ENCODE measurements around the gene LCOR. TPM values are rescaled to one million over a fixed set of nuclear protein-coding genes. Genes with fewer than 3 reads are reported as not detected.
A peak's percentile ranks its signal among the peaks of the same experiment; 100 is the strongest.
"Not testable (repeated sequence)": the region's sequence is repeated elsewhere in the genome, so short reads cannot be mapped to it uniquely, and the experiment has no call there.

LCOR gene
- total RNA-seq = 16.9 TPM
- long read RNA-seq, full-length matches to known transcripts = 2 of 12 reads
- long read RNA-seq, partial matches to known transcripts = 6 of 12 reads
- long read RNA-seq, other reads (novel, unspliced or antisense) = 4 of 12 reads

DNA sequence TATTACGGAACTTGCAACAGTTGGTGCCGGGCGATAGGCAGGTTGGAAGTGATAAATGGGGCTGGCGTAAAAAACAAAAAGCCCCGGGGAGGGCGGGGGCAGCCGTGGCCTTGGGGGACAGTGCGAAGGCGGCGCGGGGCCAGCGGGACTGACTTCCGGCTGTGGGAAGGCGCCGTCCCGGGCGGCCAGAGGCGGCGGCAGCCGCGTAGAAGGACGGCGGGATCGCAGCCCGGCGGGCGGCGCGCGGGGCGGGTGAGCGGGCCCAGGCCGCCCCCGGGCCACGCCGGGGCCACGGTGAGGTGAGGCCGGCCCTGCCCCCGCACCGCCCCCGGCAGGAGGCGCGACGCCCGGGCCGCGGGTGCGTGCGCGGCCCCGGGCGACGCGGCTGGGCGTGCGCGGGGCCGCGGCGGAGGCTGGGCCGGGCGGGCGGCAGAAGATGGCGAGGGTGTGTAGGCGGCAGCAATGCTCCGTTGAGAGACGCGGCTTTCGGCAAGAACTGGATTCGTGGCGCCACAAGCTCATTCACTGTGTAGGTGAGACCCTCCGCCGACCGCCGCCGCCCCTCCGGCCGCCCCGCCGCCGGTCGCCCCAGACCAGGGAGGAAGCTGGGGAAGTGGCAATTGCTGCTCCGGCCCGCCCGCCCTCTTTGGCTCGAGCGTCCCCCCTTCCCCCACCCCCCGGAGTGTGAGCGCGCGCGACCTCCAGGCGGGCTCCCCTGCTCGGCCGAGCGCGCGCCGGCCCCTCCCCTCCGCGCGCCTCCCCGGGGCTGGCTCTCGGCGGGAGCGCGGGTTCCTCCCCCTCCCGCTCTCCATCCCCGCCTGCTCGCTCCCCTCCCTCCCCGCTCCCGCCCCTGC lies at the start of gene LCOR:
TSS of gene LCOR (plus strand) at position 432 of the 854 bp plus-strand sequence. CDS start 116,760 bp downstream, outside the sequence.
- ATAC-seq (ENCODE audit: poor library complexity) (peak; percentile 91), DNase-seq (peak; percentile 90)
- intact Hi-C loops (cut with DNase I) = loop anchor here (5.0 to 10.0 kb wide), 2 partner anchors 67 to 455 kb away; no protein-coding TSS in a partner anchor

DNA sequence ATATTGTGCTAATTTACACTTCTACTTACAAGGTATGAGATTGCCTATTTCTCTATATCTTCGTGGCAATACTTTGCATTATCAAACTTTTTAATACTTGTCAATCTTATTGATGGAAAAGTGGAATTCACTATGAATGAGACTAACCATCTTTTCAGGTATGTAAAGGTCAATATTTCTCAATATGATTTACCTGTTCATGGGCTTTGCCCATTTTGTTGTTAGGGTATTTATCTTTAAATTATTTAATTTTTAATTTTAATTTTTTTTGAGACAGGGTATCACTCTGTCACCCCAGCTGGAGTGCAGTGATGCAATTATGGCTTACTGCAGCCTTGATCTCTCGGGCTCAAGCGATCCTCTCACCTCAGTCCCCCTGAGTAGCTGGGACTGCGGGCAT lies 47.8 kb upstream of the LCOR start:
- intact Hi-C loops (cut with DNase I) = no loop called here
- ATAC-seq (ENCODE audit: poor library complexity) = no peak
- DNase-seq = no peak

DNA sequence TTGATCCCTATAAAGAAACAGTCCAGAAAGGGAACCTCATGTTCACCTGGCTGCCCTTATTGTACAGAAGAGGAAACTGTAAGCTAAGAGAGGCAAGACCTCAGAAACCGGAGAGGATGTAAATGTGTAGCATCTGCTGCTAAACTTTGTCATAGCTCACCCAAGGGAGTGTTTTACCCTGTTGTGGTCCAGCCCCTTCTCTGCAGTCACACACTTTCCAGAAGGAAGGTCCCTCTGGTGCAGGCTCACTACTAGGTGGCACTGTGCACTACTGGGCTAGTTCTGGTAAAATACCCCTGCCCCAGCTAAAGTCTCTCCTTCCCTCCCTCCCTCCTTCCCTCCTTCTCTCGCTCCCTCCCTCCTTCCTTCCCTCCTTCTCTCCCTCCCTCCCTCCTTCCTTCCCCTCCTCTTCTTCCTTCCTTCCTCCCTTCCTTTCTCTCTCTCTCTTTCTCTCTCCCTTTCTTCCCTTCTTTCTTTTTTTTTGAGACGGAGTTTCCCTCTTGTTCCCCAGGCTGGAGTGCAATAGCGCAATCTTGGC lies 42.5 kb upstream of the LCOR start:
- ATAC-seq (ENCODE audit: poor library complexity) (no peak), DNase-seq (no peak)
- intact Hi-C loops (cut with DNase I) = no loop called here

DNA sequence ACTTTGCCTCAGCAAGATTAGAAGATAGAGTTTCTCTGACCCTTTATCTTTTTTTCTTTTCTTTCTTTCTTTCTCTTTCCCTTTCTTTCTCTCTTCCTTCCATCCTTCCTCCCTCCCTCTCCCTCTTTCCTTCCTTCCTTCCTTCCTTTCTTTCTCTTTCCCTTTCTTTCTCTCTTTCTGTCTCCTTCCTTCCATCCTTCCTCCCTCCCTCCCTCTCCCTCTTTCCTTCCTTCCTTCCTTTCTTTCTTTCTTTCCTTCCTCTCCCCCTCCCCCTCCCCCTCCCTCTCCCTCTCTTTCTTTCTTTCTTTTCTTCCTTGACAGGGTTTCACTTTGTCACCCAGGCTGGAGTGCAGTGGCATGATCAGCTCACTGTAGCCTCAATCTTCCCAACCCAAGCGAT lies 40.2 kb upstream of the LCOR start:
- ATAC-seq (ENCODE audit: poor library complexity) (no peak), DNase-seq (no peak)
- intact Hi-C loops (cut with DNase I) = no loop called here

DNA sequence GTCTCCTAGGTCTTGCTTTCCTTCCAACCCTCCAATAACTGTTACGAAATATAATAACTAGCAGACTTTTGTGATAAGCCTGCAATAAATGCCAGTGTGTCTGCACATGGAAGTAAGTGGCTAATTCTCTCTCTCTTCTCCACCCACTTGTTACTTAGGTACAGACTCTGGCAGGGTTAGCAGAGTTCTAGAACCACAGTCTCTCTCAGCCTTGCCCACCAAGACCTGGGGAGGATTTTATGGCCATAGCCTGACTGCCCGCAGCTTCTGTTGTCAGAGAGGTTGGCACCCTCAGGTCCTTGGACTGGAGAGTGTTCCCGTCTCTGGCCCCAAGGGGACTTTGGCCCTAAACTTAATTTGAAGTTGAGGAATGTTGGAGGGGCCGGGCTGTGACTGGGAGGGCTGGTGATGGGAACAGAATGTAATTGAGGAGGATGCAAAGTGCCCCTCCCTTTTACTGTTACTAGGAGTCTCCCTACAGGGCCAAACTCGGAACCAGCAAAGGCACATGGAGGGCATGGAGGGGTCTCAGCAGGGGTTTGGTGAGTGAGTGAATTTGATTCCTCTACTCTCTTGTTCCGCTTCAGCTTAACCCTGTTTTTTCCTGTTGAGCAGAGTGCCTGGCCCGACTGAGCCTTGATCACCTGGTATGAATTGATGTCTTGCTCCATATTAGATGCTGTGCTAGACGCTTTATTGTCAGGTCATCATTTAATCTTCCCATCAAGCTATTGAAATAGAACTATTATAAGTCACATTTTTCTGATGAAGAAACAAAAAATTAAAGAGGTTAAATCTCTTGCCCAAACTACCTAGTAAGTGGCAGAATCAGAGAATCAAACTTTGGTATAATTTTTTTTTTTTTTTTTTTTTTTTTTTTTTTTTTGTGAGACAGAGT lies 37.0 kb upstream of the LCOR start:
- intact Hi-C loops (cut with DNase I) = no loop called here
- DNase-seq (no peak), ATAC-seq (ENCODE audit: poor library complexity) (no peak)

DNA sequence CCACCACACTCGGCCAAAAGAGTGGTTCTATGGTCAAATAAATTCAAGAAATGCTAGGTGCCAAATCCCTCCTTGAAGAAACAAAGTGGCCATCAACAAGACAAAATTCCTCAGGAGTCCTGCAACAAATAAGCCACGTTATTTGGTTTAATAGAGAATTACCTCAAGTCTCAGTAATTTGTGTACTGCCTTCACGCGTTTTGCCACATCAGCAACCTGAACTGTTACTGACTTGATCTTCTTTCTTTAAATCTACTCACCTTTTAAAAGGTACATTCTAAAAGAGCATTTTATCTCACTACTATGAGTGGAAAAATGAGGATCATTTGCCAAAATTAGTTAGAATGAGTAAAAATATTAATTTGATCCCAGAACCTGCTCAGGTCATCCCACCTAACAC lies 34.6 kb upstream of the LCOR start:
- no peak for ATAC-seq (ENCODE audit: poor library complexity)
- intact Hi-C loops (cut with DNase I) = no loop called here

DNA sequence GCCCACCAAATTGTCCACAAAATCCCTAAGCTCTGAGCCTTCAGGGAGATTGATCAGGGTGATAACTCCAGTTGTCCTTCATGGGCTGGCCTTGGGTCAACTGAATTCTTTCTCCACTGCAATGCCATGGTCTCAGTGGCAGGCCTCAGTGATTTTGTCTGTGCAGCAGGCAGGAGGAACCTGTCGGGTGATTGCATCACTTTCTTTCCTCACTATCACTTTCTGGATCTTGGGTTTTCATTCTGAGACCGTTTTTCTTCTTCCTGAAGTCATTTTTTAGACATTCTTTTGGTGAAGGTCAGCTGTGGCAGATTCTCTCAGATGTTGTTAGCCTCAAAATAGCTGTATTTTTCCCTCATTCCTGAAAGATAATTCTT lies 28.8 kb upstream of the LCOR start:
- intact Hi-C loops (cut with DNase I) = no loop called here
- ATAC-seq (ENCODE audit: poor library complexity) (no peak), DNase-seq (no peak)

More for the DNA sequence above, 34.6 kb upstream of the LCOR start:
- no peak for DNase-seq

DNA sequence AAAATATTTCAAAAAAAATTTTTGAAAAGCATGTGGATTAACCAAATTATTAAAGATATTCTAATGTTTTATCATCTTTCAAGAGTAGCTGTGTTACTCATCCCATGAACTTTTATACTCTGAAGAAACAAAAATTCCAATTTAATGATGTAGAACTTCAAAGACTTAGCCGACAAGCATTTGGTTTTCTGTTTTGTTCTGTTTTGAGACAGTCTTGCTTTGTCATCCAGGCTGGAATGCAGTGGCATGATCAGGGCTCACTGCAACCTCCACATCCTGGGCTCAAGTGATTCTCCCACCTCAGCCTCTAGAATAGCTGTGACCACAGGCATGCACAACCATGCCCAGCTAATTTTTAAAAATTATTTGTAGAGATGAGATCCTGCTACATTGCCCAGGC lies 17.8 kb upstream of the LCOR start:
- DNase-seq (no peak), ATAC-seq (ENCODE audit: poor library complexity) (no peak)
- intact Hi-C loops (cut with DNase I) = no loop called here

DNA sequence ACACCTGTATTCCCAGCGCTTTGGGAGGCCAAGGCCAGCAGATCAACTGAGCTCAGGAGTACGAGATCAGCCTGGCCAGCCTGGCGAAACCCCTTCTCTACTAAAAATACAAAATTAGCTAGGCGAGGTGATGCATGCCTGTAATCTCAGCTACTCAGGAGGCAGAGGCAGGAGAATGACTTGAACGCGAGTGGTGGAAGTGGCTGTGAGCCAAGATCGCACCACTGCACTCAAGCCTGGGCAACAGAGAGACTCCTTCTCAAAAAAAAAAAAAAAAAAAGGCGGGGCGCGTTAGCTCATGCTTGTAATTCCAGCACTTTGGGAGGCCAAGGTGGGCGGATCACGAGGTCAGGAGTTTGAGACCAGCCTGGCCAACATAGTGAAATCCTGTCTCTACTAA lies 13.1 kb upstream of the LCOR start:
- ATAC-seq (ENCODE audit: poor library complexity); intact Hi-C loops (cut with DNase I); DNase-seq: not testable (repeated sequence)

DNA sequence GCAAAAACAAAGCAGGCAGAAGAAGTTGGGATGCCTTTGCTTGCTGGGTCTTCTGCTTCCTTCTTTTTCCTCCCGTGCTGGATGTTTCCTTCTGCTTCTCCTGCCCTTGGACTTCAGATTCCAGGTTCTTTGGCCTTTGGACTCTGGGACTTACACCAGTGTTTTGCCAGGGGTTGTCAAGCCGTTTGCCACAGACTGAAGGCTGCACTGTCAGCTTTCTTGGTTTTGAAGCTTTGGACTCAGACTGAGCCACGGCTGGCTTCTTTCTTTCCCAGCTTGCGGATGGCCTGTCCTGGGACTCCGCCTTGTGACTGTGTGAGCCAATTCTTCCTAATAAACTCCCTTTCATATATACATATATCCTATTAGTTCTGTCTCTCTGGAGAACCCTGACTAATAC lies 11.3 kb upstream of the LCOR start:
- ATAC-seq (ENCODE audit: poor library complexity) (no peak), DNase-seq (no peak)
- intact Hi-C loops (cut with DNase I) = no loop called here

DNA sequence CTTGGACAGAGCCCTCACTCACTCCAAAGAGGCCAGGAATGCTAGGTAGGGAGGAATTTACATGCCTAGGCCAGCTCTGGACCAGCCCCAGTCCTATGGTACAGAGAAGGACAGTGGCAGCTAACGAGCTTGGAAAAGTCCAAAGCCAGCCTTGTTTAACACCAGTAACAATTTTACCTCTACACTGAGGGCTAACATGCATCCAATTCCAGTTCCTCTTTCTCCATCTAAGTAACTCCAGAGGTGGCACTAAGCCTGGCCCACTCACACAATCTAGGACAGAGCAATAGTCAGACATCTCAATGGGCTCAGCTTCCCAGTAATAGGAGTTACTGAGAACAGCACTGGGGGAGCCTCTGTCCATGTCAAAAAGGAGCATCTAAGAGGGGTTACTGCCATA lies 5.7 kb upstream of the LCOR start:
- ATAC-seq (ENCODE audit: poor library complexity) (no peak), DNase-seq (no peak)
- intact Hi-C loops (cut with DNase I) = no loop called here

DNA sequence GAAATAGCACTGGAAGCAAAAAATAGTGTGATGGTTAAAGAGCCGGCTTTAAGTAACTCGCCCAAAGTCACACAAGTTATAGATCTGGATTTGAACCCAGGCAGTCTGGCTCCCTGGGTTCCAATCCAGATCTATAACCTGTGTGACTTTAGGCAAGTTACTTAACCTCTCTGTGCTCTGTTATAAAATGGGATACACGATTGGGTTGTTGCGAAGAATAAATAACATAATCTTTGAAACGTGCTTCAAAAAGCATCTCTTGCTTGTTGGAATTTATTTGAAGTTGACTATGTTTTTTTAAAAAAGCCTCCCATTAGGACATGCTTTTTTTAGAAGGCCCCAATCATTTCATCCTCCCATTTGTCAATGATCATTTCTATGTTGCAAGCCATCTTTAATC lies 3.5 kb upstream of the LCOR start:
- DNase-seq (no peak), ATAC-seq (ENCODE audit: poor library complexity) (no peak)
- intact Hi-C loops (cut with DNase I) = no loop called here

DNA sequence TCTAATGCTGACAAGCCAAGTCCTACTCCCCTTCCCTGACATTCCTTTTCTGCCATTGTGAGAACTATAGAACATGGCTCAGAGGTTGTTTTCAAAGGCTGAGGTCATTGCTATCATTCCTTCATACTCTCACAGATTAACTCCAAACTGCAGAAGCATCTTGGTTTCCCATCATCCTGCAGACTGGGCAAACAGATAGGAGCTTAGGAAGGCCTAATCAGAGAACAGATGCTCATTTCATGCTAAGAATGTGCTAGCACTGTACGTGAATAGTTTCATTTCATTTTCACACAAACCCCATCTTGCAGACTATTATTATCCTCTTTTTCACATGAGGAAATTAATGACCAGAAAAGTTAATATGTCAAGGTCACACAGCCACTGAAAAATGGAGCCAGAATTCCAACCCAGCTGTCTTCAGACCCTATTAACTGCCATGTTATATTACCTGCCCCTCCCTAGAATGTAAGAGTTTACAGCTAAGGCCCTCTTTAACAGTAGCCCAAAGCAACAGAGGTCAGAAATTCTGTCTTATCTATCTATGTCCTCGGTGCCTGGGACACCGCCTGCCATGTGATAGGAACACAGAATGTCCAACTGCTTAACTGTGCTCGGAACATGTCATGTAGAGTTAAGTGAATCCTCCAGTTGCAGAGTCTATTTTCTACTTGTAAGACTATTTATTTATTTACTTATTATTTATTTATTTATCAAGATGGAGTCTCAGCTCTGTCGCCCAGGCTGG lies 2.9 kb upstream of the LCOR start:
- intact Hi-C loops (cut with DNase I) = no loop called here
- ATAC-seq (ENCODE audit: poor library complexity) = no peak
- DNase-seq = no peak

DNA sequence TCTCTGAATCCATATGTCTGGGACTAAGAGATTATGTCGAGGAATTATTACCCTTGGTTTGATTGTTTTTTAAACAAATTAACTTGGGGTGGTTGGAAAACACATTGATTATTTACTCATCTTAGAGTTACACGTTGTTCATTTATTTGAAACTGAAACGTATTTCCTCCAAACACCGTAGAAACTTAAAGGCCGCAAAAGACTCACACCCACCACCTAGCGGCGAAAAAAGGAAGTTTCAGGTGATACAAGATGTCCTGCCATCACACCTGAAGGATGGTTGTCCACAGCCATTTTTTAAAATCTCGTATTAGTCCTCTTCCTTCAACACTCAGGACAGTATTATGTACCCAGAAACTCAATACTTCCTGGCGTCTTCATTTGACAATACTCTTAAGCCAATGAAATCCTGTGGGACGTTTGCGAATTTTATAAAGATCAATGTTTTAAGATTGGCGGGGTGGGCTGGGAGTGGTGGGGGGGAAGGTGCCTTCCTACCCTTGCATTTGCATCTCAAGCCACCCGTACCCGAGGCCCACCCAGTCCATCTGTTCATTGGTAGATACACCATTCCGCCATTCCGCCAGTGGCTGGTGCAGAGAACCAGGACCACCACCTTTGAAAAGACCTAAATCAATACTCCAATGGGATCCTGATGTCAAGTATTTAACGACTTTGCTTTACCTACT lies 1.4 kb upstream of the LCOR start:
- ATAC-seq (ENCODE audit: poor library complexity) (no peak), DNase-seq (no peak)
- intact Hi-C loops (cut with DNase I) = loop anchor here (5.0 to 10.0 kb wide), 2 partner anchors 66 to 453 kb away; no protein-coding TSS in a partner anchor

DNA sequence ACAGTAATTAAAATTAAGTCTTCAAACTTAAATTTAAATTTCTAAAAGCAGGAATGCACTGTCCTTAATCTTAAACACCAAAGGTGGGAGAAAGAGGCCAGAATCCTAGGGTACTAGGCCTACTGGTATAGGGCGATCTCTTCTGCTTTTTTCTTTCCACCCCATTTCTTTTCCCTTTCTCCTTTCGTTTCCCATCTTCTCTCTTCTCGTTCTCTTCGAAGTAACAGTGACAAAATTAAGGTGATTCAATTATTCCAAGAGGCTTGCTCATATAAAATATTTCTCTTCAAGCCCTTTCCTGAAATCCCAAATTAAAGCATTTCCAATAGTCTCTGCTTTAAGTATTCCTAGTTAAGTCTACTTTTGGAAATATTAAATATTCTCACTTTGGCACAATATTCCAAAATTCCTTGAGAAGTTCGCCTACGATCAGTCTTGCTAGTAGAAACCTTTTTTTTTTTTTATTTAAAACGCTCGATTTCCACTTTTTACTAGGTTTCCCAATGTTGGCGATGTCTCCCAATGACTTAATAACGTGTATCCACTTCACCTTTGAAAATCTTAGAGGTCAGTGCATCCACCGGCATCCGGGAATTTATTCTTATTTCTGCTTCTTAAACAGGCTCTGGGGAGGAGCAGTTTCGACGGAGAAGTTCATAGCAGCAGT lies 765 bp upstream of the LCOR start:
- DNase-seq (no peak), ATAC-seq (ENCODE audit: poor library complexity) (no peak)
- intact Hi-C loops (cut with DNase I) = loop anchor here (5.0 to 10.0 kb wide), 2 partner anchors 67 to 454 kb away; no protein-coding TSS in a partner anchor

DNA sequence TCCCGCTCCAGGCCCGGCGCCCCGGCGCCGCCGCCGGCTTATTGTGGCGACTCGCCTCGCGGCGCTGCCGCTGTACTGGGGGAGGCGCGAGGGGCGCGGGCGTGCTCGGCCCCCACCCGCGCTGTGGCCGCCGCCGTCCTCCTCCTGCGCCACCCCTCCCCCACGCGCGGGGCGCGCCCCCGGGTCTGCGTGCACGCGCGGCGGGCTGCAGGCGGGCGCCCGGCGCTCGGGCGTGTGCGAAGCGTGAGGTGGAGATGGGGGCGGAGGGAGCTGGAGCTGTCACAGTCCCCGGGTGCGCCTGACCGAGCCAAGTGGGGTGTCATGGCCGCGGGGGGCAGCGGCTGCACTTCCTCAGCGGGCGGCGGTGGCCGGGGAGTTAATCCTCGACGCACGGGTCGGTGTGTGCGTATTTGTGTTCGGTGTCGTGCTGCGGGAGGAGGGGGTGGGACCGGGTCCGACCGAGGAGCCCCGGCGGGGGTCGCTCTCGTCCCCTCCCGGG lies 672 bp downstream of the LCOR start:
- intact Hi-C loops (cut with DNase I) = loop anchor here (5.0 to 10.0 kb wide), 2 partner anchors 68 to 455 kb away; no protein-coding TSS in a partner anchor
- DNase-seq (peak; percentile 92), ATAC-seq (ENCODE audit: poor library complexity) (peak; percentile 81)

Measured in Right ventricle myocardium superior (tissue), 1 donor.